Psoas muscle (tissue), 8 donors: ENCODE data around the gene CDKN2AIP. TPM values are rescaled to one million over a fixed set of nuclear protein-coding genes. Genes with fewer than 3 reads are reported as not detected.
"Not testable (repeated sequence)": the region's sequence is repeated elsewhere in the genome, so short reads cannot be mapped to it uniquely, and the experiment has no call there.

Source experiments
- ATAC-seq, 4 donors: fragments of 200-7000 bp; cut with Tn5 transposase; one replicate each; pipeline ENCODE4 v1.9.1; 2020; ENCODE audit warnings: moderate library complexity in 3 of 4, mild to moderate bottlenecking in 2 of 4
- DNase-seq, 2 donors: peaks; one replicate each; pipeline ENCODE4 v3.0.0-alpha.2; 2020
- H3K27ac ChIP-seq: fragments of 200-600 bp; one replicate; pipeline ENCODE4 v1.8.0; 2022
- H3K27me3 ChIP-seq, 3 donors: fragments of 200-600 bp in 1 of 3; one replicate each; pipeline versions ENCODE4 v1.6.1 to v1.8.0; 2013 to 2022; ENCODE audit warnings: low read length in 2 of 3, mild to moderate bottlenecking in 2 of 3, moderate library complexity in 1 of 3; ENCODE audit not compliant: insufficient read depth in 3 of 3
- H3K36me3 ChIP-seq, 2 donors: fragments of 200-600 bp in 1 of 2; one replicate each; pipeline versions ENCODE4 v1.6.1 to v1.8.0; 2013 to 2022; ENCODE audit warnings: low read depth in 1 of 2, mild to moderate bottlenecking in 1 of 2, moderate library complexity in 1 of 2; ENCODE audit not compliant: insufficient read depth in 1 of 2
- H3K4me1 ChIP-seq: fragments of 200-600 bp; one replicate; pipeline ENCODE4 v1.8.0; 2022
- H3K4me3 ChIP-seq: fragments of 200-600 bp; one replicate; pipeline ENCODE4 v1.8.0; 2022; ENCODE audit warnings: mild to moderate bottlenecking
- H3K9me3 ChIP-seq: fragments of 200-600 bp; one replicate; pipeline ENCODE4 v1.8.0; 2022
- CTCF ChIP-seq: fragments of 200-600 bp; IDR thresholded peaks from one replicate; pipeline ENCODE4 v1.8.0; 2022; ENCODE audit warnings: antibody characterized with exemption
- WGBS, 3 donors: extraction: QIAGEN DNeasy Blood & Tissue Kit; methylation state at CpG; one replicate each; pipeline versions ENCODE4 v1.1.6 to v1.1.7; 2013; 5-methylcytosine and 5-hydroxymethylcytosine counted together
- intact Hi-C, 2 donors: fragments of 100-400 bp; cut with DNase I; formaldehyde crosslinking; loops; one replicate each; pipeline versions ENCODE4 v1.11.0 to v1.14.2; 2022
- polyA plus RNA-seq, 3 donors: library from polyadenylated mRNA; stranded (reverse); fragments of 200-250 nt; gene quantifications; one replicate each; pipeline ENCODE4 v1.2.3, GENCODE V29; 2013
- total RNA-seq, 4 donors: library from RNA; stranded (reverse); fragmentation: NEBNext Ultra II Directional in 2 of 4; extraction: Animal tissue kit (Norgen Biotek cat#: 25700) in 2 of 4; gene quantifications; one replicate each; pipeline versions ENCODE4 v1.2.1 to v1.2.4, GENCODE V29; 2021 to 2023
- donor health status: healthy with polysubstance abuse.
- donor health status: DM: no; HTN: no; CAD: no; lungs with moderate emphysema.
- donor health status: Bipolar disorder and iron deficiency.
- donor health status: healthy.
- donor health status: DM: yes; HTN: yes; CAD: no.
- donor health status: DM: no; HTN: no; CAD: no.
- donor health status: DM: no; HTN: no; CAD: no.
- donor health status: DM: yes; HTN: yes; CAD: no.

Gene CDKN2AIP
- total and polyA plus RNA-seq, 7 donors = 6.5 to 21.0 (median 8.8) TPM

- ATAC-seq (no peak), DNase-seq (no peak)
- H3K27ac ChIP-seq = no peak overlapping the region
- TF ChIP-seq CTCF = no peak
- no peak overlapping the region for H3K4me3 ChIP-seq
- no peaks in the 10 kb centered on the region for H3K9me3 ChIP-seq
- H3K27me3 ChIP-seq = no peaks in the 10 kb centered on the region
- WGBS, 3 donors = 84 to 95% (median 90%) methylated on average over 7 of the region's 7 CpGs
- intact Hi-C loops = no loop called here
- peaks cover 0 to 6% of the 10 kb centered on the region in 2 donors for H3K36me3 ChIP-seq
- no peaks in the 10 kb centered on the region for H3K4me1 ChIP-seq
Observed at GRCh38 chr4:183455431-183456195, 11.2 kb downstream of the CDKN2AIP start.

GRCh38 chr4:183458005-183458404, 13.6 kb downstream of the CDKN2AIP start:
- no peaks in the 10 kb centered on the region for H3K36me3 ChIP-seq
- TF ChIP-seq CTCF = no peak
- no peak overlapping the region for H3K4me3 ChIP-seq
- H3K4me1 ChIP-seq = no peaks in the 10 kb centered on the region
- intact Hi-C loops = no loop called here
- H3K27me3 ChIP-seq = no peaks in the 10 kb centered on the region
- no peaks in the 10 kb centered on the region for H3K9me3 ChIP-seq
- WGBS, 3 donors = 77 to 88% (median 79%) methylated on average over 5 of the region's 5 CpGs
- DNase-seq = no peak
- ATAC-seq = no peak
- H3K27ac ChIP-seq = no peak overlapping the region

GRCh38 chr4:183463903-183464619, 19.6 kb downstream of the CDKN2AIP start:
- H3K4me3 ChIP-seq, H3K4me1 ChIP-seq, H3K27ac ChIP-seq, H3K36me3 ChIP-seq, intact Hi-C loops, H3K9me3 ChIP-seq, DNase-seq, ATAC-seq, H3K27me3 ChIP-seq: not testable (repeated sequence)
- WGBS, 3 donors = 65 to 87% (median 79%) methylated on average over 6 to 11 of the region's 11 CpGs

GRCh38 chr4:183465879-183466278, 21.4 kb downstream of the CDKN2AIP start:
- H3K4me3 ChIP-seq, ATAC-seq, DNase-seq, H3K36me3 ChIP-seq, H3K4me1 ChIP-seq, H3K27me3 ChIP-seq, H3K9me3 ChIP-seq, intact Hi-C loops, H3K27ac ChIP-seq: not testable (repeated sequence)
- 35 to 57% (median 42%) methylated on average over 5 of the region's 5 CpGs for WGBS, 3 donors

- no peak for ATAC-seq
- WGBS, 3 donors = 88 to 95% (median 94%) methylated on average over 3 of the region's 3 CpGs
- no peak for TF ChIP-seq CTCF
- H3K27ac ChIP-seq = no peak overlapping the region
- no peak for DNase-seq
- no peaks in the 10 kb centered on the region for H3K4me1 ChIP-seq
- no peak overlapping the region for H3K4me3 ChIP-seq
- H3K36me3 ChIP-seq = no peaks in the 10 kb centered on the region
- H3K27me3 ChIP-seq = no peaks in the 10 kb centered on the region
- no peaks in the 10 kb centered on the region for H3K9me3 ChIP-seq
- intact Hi-C loops = no loop called here
Observed at GRCh38 chr4:183467246-183467645, 22.8 kb downstream of the CDKN2AIP start.
